ENCODE results near the gene ADGRG3. TPM values are rescaled to one million over a fixed set of nuclear protein-coding genes. Genes with fewer than 3 reads are reported as not detected.

The ADGRG3 gene
- total and polyA plus RNA-seq, 9 of the 15 experiments (the other 6 are each of a cell fraction or from before 2014, with no cell fraction given): 0.09 to 0.52 (median 0.14) TPM; not detected in 3

DNA sequence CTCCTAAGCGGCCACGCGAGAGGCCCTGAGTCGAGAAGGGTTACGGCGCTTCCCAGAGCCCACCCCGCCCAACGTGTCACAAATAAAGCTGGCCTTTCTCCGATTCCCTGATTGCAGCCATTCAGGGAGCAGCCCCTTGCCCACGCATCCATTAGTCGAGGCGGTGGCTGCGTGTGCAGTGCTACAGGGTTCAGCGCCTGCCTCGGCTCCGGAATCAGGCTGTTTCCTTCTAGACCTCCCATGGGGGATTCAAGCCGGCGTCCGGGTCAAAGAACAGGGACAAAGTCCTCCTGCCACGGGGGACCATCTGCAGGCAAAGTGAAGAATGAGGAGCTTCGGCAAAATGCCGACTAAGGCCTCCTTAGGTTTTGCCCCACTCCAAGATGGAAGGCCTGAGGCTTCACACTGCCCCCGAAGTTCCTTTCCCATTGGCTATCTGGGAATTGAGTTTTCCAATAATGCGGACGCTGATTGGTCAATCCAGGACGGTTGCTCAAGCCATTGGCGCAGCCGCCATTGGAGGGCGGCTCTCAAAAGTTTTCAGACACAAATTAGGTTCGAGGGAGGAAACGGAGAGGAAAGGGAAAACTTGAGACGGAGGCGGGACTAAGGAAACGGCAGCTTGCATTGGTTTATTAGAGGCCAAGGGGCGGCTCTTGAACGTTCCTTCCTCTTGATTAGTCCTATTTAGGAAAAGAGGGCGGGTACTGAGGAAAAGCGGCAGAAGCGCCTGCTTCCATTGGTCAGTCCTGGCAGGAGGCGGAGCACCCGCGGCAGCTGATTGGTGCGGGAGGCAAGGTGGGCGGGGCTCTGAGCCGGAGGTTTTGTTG lies 67.0 kb downstream of the ADGRG3 start (continued):
- TF ChIP-seq ZNF75A (CRISPR knock-in tag; IDR thresholded peaks at IDR 0.05): no peak
- no peak for TF ChIP-seq EHMT2 (IDR thresholded peaks at IDR 0.05)
- TF ChIP-seq NFRKB (IDR thresholded peaks at IDR 0.05; ENCODE audit: low read depth): peak; percentile 98
- TF ChIP-seq L3MBTL2 (IDR thresholded peaks at IDR 0.05): peak; percentile 71
- TF ChIP-seq, protein P1, sequence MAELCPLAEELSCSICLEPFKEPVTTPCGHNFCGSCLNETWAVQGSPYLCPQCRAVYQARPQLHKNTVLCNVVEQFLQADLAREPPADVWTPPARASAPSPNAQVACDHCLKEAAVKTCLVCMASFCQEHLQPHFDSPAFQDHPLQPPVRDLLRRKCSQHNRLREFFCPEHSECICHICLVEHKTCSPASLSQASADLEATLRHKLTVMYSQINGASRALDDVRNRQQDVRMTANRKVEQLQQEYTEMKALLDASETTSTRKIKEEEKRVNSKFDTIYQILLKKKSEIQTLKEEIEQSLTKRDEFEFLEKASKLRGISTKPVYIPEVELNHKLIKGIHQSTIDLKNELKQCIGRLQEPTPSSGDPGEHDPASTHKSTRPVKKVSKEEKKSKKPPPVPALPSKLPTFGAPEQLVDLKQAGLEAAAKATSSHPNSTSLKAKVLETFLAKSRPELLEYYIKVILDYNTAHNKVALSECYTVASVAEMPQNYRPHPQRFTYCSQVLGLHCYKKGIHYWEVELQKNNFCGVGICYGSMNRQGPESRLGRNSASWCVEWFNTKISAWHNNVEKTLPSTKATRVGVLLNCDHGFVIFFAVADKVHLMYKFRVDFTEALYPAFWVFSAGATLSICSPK (IDR thresholded peaks at IDR 0.05; ENCODE audit: borderline replicate concordance): no peak
- no peak for TF ChIP-seq RBM22 (IDR thresholded peaks at IDR 0.05; ENCODE audit: low read depth, low read length, poor library complexity, severe bottlenecking)
- TF ChIP-seq, protein P2, sequence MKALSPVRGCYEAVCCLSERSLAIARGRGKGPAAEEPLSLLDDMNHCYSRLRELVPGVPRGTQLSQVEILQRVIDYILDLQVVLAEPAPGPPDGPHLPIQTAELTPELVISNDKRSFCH (CRISPR knock-in tag; IDR thresholded peaks at IDR 0.05): no peak
- TF ChIP-seq, protein P2 (tag; IDR thresholded peaks at IDR 0.05): no peak
- no peak for TF ChIP-seq XRCC5 (IDR thresholded peaks at IDR 0.05; ENCODE audit: low read depth, low read length)
- TF ChIP-seq BCOR (IDR thresholded peaks at IDR 0.05): no peak; the same call in 1 of the 2 replicates
- no peak for TF ChIP-seq MTF1 (CRISPR knock-in tag; IDR thresholded peaks at IDR 0.05; ENCODE audit: borderline replicate concordance)
- TF ChIP-seq PTRF (tag; IDR thresholded peaks at IDR 0.05): no peak
- TF ChIP-seq SMARCC2 (IDR thresholded peaks at IDR 0.05; ENCODE audit: low read depth): no peak
- TF ChIP-seq SIRT6 (IDR thresholded peaks at IDR 0.05; ENCODE audit: low read depth, low read length): no peak
- TF ChIP-seq ZNF561 (CRISPR knock-in tag; conservative IDR thresholded peaks at IDR 0.05): no peak
- no peak for TF ChIP-seq NR3C1 (CRISPR knock-in tag; IDR thresholded peaks at IDR 0.05)
- TF ChIP-seq WHSC1 (IDR thresholded peaks at IDR 0.05; ENCODE audit: low read length): no peak
- no peak for TF ChIP-seq SMAD2 (IDR thresholded peaks at IDR 0.05; ENCODE audit: low read depth, low read length)
- TF ChIP-seq, protein P3, sequence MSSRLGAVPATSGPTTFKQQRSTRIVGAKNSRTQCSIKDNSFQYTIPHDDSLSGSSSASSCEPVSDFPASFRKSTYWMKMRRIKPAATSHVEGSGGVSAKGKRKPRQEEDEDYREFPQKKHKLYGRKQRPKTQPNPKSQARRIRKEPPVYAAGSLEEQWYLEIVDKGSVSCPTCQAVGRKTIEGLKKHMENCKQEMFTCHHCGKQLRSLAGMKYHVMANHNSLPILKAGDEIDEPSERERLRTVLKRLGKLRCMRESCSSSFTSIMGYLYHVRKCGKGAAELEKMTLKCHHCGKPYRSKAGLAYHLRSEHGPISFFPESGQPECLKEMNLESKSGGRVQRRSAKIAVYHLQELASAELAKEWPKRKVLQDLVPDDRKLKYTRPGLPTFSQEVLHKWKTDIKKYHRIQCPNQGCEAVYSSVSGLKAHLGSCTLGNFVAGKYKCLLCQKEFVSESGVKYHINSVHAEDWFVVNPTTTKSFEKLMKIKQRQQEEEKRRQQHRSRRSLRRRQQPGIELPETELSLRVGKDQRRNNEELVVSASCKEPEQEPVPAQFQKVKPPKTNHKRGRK (tag; IDR thresholded peaks at IDR 0.05): no peak
- no peak for TF ChIP-seq ZFPM2 (CRISPR knock-in tag; IDR thresholded peaks at IDR 0.05)
- peak; percentile 59; the same call in 1 of the 2 replicates for TF ChIP-seq HDAC8 (tag; IDR thresholded peaks at IDR 0.05)
- TF ChIP-seq IFI16 (CRISPR knock-in tag; IDR thresholded peaks at IDR 0.05): no peak
- no peak for TF ChIP-seq MYNN (IDR thresholded peaks at IDR 0.05)
- TF ChIP-seq MYNN (CRISPR knock-in tag; IDR thresholded peaks at IDR 0.05): no peak
- TF ChIP-seq ZNF589 (CRISPR knock-in tag; IDR thresholded peaks at IDR 0.05; ENCODE audit: low read depth): no peak
- no peak for TF ChIP-seq ZEB2 (IDR thresholded peaks at IDR 0.05)
- peak; percentile 12 for TF ChIP-seq CREB1 (IDR thresholded peaks at IDR 0.05)
- TF ChIP-seq CREB1 (CRISPR knock-in tag; IDR thresholded peaks at IDR 0.05): no peak
- peak; percentile 69 for TF ChIP-seq POLR2AphosphoS5 (IDR thresholded peaks at IDR 0.05; ENCODE audit: control insufficient read depth, insufficient read depth, low read depth, low read length)
